Measurements from ENCODE around the gene SAMD4B.
A peak's percentile ranks its signal among the peaks of the same experiment; 100 is the strongest.

Gene SAMD4B

DNA sequence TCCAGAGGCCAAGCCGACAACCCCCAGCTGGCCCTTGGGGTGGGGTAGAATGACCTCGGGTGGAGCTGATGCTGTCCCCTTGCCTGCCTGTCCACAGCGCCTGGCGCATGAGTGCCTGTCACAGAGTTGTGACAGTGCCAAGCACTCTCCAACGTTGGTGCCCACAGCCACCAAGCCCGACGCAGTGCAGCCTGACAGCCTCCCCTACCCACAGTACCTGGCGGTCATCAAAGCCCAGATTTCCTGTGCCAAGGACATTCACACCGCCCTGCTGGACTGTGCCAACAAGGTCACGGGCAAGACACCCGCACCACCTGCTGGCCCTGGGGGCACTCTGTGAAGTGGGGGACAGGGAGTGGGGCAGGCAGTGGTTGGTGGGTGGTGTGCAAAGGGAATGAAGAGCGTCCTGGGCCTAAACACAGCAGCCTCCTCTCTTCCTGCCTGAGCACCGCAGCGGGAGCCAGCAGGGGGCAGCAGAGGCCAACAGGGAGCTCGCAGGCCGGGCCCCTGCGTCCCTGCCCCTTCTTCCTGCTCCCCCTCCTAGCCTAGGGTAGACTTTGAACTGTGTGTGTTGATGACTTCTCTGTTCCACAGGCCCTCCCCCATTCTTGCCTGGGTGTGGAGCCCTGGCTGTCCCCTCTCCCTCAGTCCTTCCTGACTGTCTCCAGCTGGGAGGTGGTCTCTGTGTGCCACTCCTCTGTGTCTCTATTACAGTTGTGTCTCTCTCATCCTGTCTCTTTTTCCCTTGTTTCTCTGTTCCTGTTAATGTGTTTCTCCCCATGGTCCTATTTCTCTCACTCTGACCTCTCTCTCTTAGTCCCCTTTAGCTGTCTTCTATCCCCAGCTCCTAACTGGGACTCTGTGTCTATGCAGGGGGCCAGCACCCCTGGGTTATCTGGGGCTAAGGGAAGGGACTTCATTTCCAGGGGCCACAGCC is 55.4 kb downstream of the SAMD4B start:
- DNase-seq = peak; percentile 69

DNA sequence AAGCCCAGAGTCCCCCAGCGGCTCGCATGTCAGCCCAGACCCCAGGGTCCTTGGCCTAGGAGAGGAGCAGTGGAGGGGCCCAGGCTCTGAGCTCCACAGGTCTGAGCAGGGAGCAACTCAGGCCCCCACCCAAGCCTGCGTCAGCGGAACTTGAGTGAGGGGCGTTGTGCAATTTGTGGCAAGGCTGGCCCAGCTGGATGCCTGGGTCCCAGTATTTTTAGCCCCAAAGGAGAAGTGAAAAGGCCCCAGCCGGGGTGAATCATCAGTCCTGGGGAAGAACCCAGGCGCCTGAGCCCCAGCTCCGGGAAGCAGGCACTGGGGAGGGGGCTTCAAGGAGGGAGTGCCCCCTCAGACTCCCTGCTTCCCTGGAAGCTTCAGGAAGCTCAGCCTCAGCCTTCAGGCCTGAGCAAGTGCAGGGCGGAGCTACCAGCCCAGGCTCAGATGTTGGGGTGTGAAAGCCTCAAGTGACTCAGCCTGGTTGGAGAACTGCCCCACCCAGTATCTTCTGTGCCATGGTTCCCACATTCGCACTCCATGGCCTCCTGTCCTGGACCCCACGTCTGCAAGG is 56.2 kb downstream of the SAMD4B start:
- DNase-seq = peak; percentile 60

GRCh38 chr19:39399668-39400050 is 57.4 kb downstream of the SAMD4B start:
- DNase-seq = no peak

- DNase-seq = no peak
These were observed 57.8 kb downstream of the SAMD4B start for GRCh38 chr19:39400061-39400460.

GRCh38 chr19:39401070-39401548 is 58.9 kb downstream of the SAMD4B start:
- DNase-seq = no peak

DNA sequence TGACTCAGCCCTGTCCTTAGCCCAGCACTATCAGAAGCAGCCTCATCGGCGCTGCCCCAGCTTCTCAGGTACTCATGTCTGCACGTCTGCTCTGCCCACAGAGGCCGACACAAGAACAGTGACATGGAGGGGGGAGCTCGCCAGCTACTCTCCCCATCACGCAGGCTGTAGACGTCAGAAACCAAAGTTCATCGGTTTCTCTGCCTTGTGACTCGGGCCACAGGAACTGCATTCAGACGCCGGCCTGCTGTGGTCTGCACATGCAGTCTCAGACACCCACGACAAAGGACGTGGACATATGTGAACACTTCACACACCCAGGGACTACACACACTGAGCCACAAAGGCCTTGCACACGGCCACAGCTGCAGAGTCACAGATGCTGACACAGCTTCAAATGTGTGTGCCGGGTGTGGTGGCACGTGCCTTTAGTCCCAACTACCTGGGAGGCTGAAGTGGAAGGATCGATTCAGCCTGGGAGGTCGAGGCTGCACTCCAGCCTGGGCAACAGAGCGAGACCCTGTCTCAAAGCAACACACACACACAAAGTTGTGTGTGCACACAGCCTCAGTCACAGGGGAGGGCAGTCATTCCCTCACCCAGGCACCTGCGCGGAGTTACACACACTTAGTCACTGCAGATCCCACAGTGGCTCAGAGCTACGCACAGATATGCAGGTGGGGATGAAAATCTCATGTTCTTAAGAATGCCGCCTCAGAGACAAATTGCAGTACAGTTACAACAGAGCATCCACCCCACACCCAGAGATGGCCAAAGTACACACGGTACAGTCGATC is 59.5 kb downstream of the SAMD4B start:
- peak; percentile 57 for DNase-seq

DNA sequence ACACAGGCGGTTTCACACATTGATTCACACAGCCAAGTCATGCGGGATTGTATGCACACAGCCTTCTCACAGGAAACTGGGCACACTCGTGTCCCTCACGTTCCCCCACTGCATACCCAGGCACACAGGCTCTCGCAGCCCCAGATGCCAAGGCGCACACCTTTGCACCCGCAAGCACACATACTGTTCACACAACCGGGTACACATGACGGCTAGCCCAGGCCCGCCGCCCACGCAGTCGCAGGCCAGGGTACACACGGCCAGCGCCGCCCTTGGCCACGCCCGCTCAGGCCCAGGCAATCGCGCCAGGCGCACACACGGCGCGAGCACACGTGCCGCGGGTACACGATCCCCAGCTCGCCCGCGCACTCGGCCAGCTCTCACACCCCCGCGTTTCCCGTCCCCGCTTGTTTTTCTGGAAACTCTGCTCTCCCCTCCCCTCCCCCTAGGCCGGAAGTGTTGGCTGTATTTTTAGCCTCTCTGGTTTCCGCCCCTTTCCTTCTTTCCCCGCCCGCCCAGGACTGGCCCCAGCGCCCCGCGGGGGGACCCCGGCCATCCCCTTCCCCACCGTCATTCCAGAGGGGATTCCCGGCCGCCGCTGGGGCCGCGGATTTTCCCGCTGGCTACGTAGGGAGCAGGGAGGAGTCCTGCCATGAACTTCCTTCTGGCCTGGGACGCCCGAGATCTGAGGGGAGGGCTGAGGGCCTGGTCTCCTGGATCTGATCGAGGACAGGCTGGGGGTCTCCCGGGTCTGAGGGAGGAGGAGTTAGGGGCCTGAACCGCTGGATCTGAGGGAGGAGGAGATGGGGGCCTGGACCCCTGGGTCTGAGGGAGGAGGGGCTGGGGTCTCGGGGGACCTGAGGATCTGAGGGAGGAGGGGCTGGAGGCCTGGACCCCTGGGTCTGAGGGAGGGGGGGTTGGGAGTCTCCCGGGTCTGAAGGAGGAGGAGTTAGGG is 60.4 kb downstream of the SAMD4B start:
- peak; percentile 81 for DNase-seq

DNA sequence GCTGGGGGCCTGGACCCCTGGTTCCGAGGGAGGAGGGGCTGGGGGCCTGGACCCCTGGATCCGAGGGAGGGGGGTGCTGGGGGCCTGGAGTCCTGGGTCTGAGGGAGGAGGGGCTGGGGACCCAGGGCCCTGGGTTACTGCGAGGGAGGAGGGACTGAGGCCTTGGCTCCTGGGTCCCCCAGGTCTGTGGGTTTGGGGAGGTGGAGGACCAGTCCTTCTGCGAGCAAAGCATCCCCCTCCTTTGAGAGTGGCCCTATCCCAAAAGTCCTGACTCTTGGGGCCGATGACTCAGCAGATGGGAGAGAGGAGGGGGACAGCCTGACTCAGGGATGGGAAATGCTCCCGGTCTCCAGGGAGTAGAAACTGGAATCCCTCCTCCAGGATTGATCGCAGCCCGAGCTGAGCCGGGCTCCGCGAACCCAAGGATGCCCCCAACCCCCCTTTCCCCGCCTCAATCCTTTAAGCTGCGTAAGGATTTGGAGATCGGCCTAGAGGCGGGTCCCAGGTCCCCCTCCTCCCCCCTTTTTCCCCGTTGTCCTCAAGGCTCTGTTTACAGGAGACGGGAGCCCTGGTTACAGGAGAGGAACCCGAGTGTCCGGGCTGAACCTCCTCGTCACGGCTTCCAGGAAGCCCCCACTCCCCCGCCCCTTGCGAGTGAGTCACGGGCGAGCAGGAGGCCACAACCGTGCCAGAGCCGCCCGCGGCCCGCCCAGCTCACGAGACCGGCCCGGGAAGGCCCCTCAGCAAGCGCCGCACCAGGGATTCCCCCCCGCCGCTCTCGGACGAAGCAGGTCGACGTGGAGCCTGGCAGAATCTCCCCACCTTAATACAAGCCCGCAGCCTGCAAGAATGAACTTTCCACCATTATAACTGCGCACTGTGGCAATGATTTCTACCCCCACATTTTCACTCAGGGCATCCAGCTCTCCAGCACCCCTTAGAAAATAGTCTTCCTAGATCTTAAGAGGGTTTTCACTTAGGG is 61.4 kb downstream of the SAMD4B start:
- peak; percentile 70 for DNase-seq

GRCh38 chr19:39405261-39405957 is 63.2 kb downstream of the SAMD4B start:
- DNase-seq = no peak

GRCh38 chr19:39405958-39406655 is 63.9 kb downstream of the SAMD4B start:
- DNase-seq = no peak

- DNase-seq = peak; percentile 27
These were observed 64.6 kb downstream of the SAMD4B start, which contains the start of gene ZFP36 for GRCh38 chr19:39406656-39407409. ZFP36 (plus strand) TSS chr19:39406847; CDS start chr19:39406905, 58 bp downstream.

- DNase-seq = no peak
These were observed 65.1 kb downstream of the SAMD4B start for GRCh38 chr19:39407410-39407659.

DNA sequence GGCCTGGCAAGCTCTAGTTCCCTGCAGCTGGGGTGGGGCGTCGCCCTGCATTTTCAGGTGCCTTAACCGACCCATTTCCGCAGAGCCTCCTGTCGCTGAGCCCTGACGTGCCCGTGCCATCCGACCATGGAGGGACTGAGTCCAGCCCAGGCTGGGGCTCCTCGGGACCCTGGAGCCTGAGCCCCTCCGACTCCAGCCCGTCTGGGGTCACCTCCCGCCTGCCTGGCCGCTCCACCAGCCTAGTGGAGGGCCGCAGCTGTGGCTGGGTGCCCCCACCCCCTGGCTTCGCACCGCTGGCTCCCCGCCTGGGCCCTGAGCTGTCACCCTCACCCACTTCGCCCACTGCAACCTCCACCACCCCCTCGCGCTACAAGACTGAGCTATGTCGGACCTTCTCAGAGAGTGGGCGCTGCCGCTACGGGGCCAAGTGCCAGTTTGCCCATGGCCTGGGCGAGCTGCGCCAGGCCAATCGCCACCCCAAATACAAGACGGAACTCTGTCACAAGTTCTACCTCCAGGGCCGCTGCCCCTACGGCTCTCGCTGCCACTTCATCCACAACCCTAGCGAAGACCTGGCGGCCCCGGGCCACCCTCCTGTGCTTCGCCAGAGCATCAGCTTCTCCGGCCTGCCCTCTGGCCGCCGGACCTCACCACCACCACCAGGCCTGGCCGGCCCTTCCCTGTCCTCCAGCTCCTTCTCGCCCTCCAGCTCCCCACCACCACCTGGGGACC is 65.6 kb downstream of the SAMD4B start:
- DNase-seq = peak; percentile 8

- no peak for DNase-seq
These were observed 66.4 kb downstream of the SAMD4B start for GRCh38 chr19:39408392-39409207.

- DNase-seq = peak; percentile 35
These were observed 67.2 kb downstream of the SAMD4B start for GRCh38 chr19:39409208-39410016.
